ENCODE data around the gene SH3RF3. TPM values are rescaled to one million over a fixed set of nuclear protein-coding genes. Genes with fewer than 3 reads are reported as not detected.

The SH3RF3 gene
- total RNA-seq, 2 donors from 2014 or later, result 1.0 to 1.7 TPM

- no peak for ATAC-seq
- DNase-seq (ENCODE audit: low spot score in 2 of 2), result no peak
- H3K36me3 Mint-ChIP-seq, result peaks cover 0 to 6% of the 10 kb centered on the region in 2 donors
- no peak overlapping the region for H3K27ac Mint-ChIP-seq
- no peaks in the 10 kb centered on the region for H3K9me3 Mint-ChIP-seq
Observed at GRCh38 chr2:109207176-109207575, 78.2 kb downstream of the SH3RF3 start.

- DNase-seq (ENCODE audit: low spot score in 2 of 2), result no peak
- H3K9me3 Mint-ChIP-seq, result no peaks in the 10 kb centered on the region
- no peak for ATAC-seq
- H3K36me3 Mint-ChIP-seq, result peaks cover 0 to 6% of the 10 kb centered on the region in 2 donors
- H3K27ac Mint-ChIP-seq, result no peak overlapping the region
Observed at GRCh38 chr2:109208071-109208950, 79.3 kb downstream of the SH3RF3 start.

GRCh38 chr2:109208951-109209335, 79.9 kb downstream of the SH3RF3 start:
- Mint-ChIP-seq H3K36me3 (peaks cover 0 to 6% of the 10 kb centered on the region in 2 donors), H3K9me3 (no peaks in the 10 kb centered on the region), H3K27ac (no peak overlapping the region)
- no peak for ATAC-seq
- DNase-seq (ENCODE audit: low spot score in 2 of 2), result no peak

GRCh38 chr2:109209412-109209811, 80.4 kb downstream of the SH3RF3 start:
- H3K36me3 Mint-ChIP-seq, result peaks cover 0 to 6% of the 10 kb centered on the region in 2 donors
- no peak overlapping the region for H3K27ac Mint-ChIP-seq
- DNase-seq (ENCODE audit: low spot score in 2 of 2) (no peak), ATAC-seq (no peak)
- H3K9me3 Mint-ChIP-seq, result no peaks in the 10 kb centered on the region

- H3K27ac Mint-ChIP-seq, result no peak overlapping the region
- no peaks in the 10 kb centered on the region for H3K9me3 Mint-ChIP-seq
- DNase-seq (ENCODE audit: low spot score in 2 of 2) (no peak), ATAC-seq (no peak)
- peaks cover 0 to 6% of the 10 kb centered on the region in 2 donors for H3K36me3 Mint-ChIP-seq
Observed at GRCh38 chr2:109209941-109210340, 80.9 kb downstream of the SH3RF3 start.

- Mint-ChIP-seq H3K27ac (no peak overlapping the region), H3K9me3 (no peaks in the 10 kb centered on the region), H3K36me3 (peaks cover 0 to 6% of the 10 kb centered on the region in 2 donors)
- DNase-seq (ENCODE audit: low spot score in 2 of 2), result no peak
- ATAC-seq, result no peak
Observed at GRCh38 chr2:109210431-109211200, 81.6 kb downstream of the SH3RF3 start.

DNA sequence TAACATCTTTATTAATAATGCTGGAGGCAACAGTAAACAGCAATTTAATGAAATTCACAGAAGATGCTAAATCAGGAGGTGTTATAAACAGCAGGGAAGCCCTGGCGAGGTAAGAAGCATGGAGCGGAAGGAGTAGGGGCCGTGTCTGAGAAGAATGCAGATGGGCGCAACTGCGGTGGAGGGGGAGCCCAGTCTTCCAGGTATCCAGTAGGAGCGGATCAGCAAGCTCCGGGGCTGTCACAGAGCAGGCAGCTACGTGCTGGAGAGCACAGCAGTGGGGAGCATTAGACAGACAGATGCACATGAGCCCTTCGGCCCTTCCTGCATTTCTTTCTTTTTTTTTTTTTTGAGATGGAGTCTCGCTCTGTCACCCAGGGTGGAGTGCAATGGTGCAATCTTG, 82.3 kb downstream of the SH3RF3 start:
- Mint-ChIP-seq H3K9me3 (no peaks in the 10 kb centered on the region), H3K27ac (no peak overlapping the region), H3K36me3 (peaks cover 0 to 6% of the 10 kb centered on the region in 2 donors)
- no peak for ATAC-seq
- DNase-seq (ENCODE audit: low spot score in 2 of 2), result no peak

DNA sequence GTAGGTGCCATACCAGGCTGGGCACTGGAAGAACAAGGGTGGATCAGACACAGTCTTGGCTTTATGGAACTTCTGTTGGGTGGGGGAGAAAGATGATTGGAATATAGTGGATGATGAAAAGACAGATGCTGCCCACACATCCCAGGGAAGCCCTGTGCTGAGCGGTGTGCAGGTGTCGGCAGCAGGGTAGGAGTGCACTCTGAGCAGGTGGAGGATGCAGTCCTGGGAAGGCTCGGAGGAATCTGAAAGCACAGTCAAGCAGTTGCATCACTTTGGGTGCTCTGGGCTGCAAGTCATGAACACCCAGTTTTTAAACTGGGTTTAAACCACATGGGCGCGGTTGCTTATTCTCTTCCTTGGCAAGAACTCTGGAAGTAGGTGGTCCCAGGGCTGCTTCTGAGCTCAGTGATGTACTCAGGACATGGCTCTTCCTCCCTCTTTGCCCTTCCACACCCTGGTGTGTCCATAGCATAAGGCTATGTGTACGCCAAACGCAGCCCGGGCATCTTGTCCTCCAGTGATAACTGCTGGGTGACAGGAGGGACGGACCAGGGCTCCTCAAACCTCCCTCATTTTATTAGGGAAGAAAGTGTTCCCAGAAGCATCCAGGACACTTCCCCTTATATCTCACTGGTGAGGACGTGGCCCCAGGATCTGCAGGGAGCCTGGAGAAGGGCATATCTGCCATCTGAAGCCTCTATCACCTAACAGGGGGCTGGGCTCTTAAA, 84.0 kb downstream of the SH3RF3 start:
- DNase-seq (ENCODE audit: low spot score in 2 of 2) (no peak), ATAC-seq (no peak)
- Mint-ChIP-seq H3K9me3 (no peaks in the 10 kb centered on the region), H3K27ac (peak overlapping the region in 1 of 2 donors; percentile 86), H3K36me3 (peaks cover 9 to 11% of the 10 kb centered on the region in 2 donors)

DNA sequence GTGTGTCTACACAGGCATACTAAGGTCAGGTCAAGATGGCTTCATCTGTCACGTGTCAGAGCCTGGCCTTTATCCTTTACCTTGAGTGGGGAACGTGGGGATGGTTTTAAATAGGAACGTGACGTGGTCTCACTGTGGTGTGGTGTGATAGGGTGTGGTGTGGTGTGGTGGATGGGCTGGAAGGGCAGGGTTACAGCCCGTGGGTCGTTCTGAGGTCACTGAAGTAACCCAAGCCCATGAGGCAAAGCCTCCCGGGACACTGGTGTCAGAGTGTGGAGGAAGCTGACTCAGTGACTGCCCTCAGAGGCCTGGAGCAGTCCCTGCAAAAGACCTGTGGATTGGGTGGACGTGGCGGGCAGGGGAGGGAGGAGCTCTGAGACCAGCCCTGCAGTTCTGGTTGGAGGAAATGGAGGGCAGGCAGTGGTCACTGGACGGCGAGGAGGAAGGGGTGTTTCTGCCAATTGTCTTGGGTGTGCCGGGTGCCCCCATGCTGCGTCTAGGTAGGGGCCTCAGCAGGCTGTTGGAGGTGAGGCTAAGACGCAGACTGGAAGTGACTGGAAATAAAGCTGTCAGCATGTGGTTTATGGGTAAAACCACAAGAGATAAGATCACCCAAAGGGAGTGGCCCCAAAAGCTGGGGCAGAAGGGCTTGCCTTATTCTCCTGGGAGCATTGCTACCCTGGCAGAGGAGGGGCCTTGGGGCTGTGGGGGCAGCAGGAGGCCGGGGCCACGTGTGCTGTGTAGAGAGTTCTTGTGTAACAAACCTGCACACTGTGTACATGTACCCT, 84.8 kb downstream of the SH3RF3 start:
- ATAC-seq (peak; percentile 77 to 89), DNase-seq (ENCODE audit: low spot score in 2 of 2) (peak; percentile 49 to 91)
- H3K36me3 Mint-ChIP-seq, result peaks cover 5 to 11% of the 10 kb centered on the region in 2 donors
- H3K9me3 Mint-ChIP-seq, result no peaks in the 10 kb centered on the region
- peak overlapping the region; percentile 84 to 86 for H3K27ac Mint-ChIP-seq

DNA sequence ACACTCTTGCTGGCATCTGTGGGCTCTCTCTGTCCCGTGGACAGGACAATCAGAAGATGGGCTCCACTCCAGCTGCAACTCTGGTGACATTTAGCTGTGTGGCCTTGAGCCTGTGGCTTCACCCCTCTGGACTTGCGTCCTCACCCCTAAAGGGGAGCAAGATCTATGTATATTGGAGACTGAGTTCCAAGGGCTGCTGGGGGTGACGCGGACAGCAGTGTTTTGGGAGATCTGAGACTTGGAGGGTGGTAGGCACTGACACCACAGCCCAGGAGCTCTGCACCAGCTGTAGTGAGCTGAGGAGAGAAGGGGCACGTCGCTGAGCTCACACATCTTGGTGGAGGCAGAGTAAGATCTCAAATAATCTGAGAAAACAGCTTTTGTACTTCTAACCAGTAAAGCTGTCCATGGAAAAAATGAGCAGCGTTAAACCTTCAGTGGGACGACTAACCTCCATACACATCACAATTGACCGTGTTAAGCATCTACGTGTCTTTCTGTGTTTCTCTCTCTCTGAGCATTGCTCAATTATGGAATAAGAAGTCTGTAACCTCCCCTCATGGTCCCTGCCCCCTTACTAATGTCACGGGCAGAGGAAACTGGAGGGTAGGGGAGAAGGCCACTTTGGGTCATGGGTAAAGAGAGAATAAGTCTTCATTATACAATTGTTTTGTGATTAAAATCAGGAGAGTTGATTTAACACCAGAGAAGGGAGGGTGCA, 85.8 kb downstream of the SH3RF3 start:
- H3K27ac Mint-ChIP-seq, result peak overlapping the region; percentile 84 to 86
- H3K9me3 Mint-ChIP-seq, result no peaks in the 10 kb centered on the region
- peak in 1 of 2 donors; percentile 66 for ATAC-seq
- DNase-seq (ENCODE audit: low spot score in 2 of 2), result peak in 1 of 2 donors; percentile 24
- H3K36me3 Mint-ChIP-seq, result peaks cover 5 to 11% of the 10 kb centered on the region in 2 donors

DNA sequence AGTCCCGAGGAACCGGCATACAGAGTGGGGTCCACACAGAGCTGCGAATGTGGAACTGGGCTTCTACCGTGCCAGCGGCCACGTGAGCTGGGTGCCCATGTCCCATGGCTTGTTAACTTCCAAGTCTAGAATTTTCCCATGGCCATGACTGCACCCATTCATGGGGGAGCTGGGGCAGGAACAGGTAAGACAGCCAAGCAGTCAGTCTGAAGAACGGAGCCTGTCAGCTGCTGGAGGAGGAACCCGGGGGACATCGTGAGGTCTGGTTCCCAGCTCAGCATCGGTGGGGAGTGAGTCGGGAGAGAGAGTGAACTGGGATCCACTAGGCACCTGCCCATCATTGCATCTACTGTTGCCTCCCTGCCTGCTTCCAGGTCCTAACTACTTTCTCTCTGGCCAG, 86.9 kb downstream of the SH3RF3 start:
- ATAC-seq, result no peak
- DNase-seq (ENCODE audit: low spot score in 2 of 2), result no peak
- peaks cover 5 to 11% of the 10 kb centered on the region in 2 donors for H3K36me3 Mint-ChIP-seq
- H3K9me3 Mint-ChIP-seq, result no peaks in the 10 kb centered on the region
- H3K27ac Mint-ChIP-seq, result no peak overlapping the region

DNA sequence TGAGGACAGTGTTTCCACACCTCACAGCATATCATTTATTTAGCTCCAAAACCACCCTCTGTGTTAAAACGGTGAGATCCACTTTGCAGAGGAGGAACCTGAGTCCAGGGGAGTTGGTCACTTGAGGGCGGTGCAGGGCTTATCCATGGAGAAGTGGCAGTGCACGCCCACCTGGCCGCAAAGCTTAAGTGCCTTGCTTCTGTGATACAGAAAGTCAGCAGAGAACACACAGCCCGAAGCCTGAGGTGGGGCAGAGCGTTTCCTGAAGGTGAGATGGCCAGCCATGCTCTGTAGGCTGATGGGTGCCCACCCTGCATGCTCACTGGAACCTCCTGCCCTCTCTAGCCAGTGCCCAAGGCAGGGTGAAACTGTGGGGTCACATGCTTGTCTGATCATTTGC, 87.3 kb downstream of the SH3RF3 start:
- Mint-ChIP-seq H3K27ac (no peak overlapping the region), H3K36me3 (peaks cover 5 to 11% of the 10 kb centered on the region in 2 donors)

DNA sequence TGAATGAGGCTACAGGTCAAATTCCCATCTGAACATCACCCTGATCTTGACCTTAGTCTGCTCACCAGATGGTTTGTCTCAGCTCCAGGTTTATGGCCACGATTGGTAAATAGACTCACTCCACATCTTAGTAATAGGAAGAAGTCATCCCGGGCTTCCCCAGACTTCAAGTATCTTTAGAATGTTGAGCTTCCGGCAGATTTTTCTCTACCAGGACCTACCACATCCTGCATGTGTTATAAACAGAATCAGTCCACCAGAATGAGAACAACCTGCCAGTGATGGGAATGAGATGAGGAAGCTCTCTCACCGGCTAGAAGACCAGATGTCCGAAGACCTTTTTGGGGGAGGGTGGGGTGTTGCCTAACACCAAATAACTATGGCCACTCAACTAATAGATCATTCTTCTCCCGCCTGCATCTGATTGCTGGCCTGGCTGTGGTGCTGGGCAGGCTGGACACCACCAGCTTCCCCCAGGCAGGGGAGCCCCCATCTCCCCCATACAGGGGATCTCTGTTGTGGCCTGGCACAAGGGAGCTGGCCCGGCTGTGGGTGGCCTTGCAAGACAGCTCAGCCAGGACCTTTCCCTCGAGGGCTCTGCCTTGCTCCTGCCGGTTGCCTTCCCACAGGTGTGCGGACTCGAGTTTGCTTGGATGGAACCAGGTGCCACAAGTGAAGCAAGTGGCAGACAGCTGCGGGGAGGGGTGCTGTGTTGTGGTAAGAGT, 88.5 kb downstream of the SH3RF3 start:
- DNase-seq (ENCODE audit: low spot score in 2 of 2) (no peak), ATAC-seq (peak in 1 of 2 donors; percentile 6)
- Mint-ChIP-seq H3K27ac (no peak overlapping the region), H3K36me3 (peaks cover 5 to 11% of the 10 kb centered on the region in 2 donors), H3K9me3 (no peaks in the 10 kb centered on the region)

More for the DNA sequence above, 87.3 kb downstream of the SH3RF3 start:
- no peaks in the 10 kb centered on the region for H3K9me3 Mint-ChIP-seq
- ATAC-seq (no peak), DNase-seq (ENCODE audit: low spot score in 2 of 2) (no peak)

DNA sequence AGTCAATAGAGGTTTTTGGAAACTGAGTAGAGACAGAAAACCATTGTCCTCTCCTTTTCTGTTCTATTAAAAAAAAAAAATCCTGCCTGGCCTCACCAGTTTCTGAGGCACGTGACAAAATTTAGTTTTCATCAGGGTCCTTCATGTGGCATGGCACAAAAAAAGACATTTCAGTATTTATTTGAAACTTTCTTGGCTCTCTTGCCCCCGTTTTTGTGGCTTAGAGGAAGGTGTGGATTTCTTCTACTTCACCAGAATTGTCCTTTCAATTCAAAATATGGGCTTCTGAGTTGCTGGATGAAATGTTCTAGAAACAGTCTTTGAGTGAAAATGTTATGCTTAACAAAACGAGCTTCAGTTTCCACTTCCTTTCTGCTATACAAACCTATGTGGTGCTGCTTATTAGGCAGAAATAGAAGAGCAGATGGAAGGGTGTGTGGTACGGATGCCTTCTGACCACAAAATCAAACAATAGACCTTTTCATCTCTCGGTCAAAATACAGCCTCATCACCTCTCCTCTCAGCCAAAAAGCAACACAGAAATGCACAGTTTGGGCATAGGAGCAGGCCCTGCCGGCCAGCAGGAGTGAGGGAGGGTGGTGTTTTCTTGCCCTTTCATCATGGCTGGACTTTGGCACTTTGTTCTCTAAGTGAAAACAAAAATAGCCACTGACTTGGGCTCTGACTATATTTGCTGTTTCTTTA, 89.2 kb downstream of the SH3RF3 start:
- H3K36me3 Mint-ChIP-seq, result peaks cover 5 to 11% of the 10 kb centered on the region in 2 donors
- ATAC-seq (no peak), DNase-seq (ENCODE audit: low spot score in 2 of 2) (no peak)
- H3K9me3 Mint-ChIP-seq, result no peaks in the 10 kb centered on the region
- H3K27ac Mint-ChIP-seq, result no peak overlapping the region
